GM12891 (cell line): ENCODE data around the gene FCRLA.

Experiments
- POLR2A ChIP-seq: IDR thresholded peaks from 2 replicates; pipeline ENCODE4 v1.6.1; 2011; ENCODE audit warnings: low read depth, low read length, control low read depth
- POLR2AphosphoS5 ChIP-seq: IDR thresholded peaks from 2 replicates; pipeline ENCODE4 v1.6.1; 2011; ENCODE audit warnings: low read depth, low read length, control low read depth
- POU2F2 ChIP-seq: IDR thresholded peaks from 2 replicates; pipeline ENCODE4 v1.6.1; 2011; ENCODE audit warnings: low read depth, mild to moderate bottlenecking, control low read depth, low read length, moderate library complexity
- SPI1 ChIP-seq: IDR thresholded peaks from 2 replicates; pipeline ENCODE4 v1.6.1; 2011; ENCODE audit warnings: low read depth, low read length, control low read depth
- TAF1 ChIP-seq: IDR thresholded peaks from 2 replicates; pipeline ENCODE4 v1.6.1; 2011; ENCODE audit warnings: low read depth, low read length, control low read depth

- no peak for TF ChIP-seq POLR2AphosphoS5
- TF ChIP-seq TAF1, result no peak
- TF ChIP-seq POU2F2, result no peak
- no peak for TF ChIP-seq POLR2A
- TF ChIP-seq SPI1, result no peak
These were observed 28.5 kb upstream of the FCRLA start for GRCh38 chr1:161678500-161678899.
